ENCODE data around the gene RASAL2. TPM values are rescaled to one million over a fixed set of nuclear protein-coding genes. Genes with fewer than 3 reads are reported as not detected.

RASAL2 gene
- total and polyA plus RNA-seq, 2 of the 13 experiments (the other 11 are each of a cell fraction or from before 2014, with no cell fraction given), result 5.4 to 5.9 TPM

GRCh38 chr1:178241837-178242236, 147.9 kb downstream of the RASAL2 start (continued):
- TF ChIP-seq JARID2 (CRISPR knock-in tag; IDR thresholded peaks at IDR 0.05; ENCODE audit: insufficient replicate concordance) (no peak), ZBTB40 (IDR thresholded peaks at IDR 0.05) (no peak), ZBTB40 (CRISPR knock-in tag; IDR thresholded peaks at IDR 0.05) (no peak), ZNF263 (CRISPR knock-in tag; IDR thresholded peaks at IDR 0.05) (no peak)

- Histone ChIP-seq H4K20me1 (ENCODE audit: insufficient read depth, low read length) (no peaks in the 10 kb centered on the region), H3K9ac (ENCODE audit: insufficient read depth, low read depth, low read length) (no peak overlapping the region), H3K4me1 (ENCODE audit: insufficient read depth, low read length) (peaks cover 16% of the 10 kb centered on the region), H3K9me3 (ENCODE audit: low read length) (peaks cover 3% of the 10 kb centered on the region), H3K4me2 (ENCODE audit: low read depth, low read length) (no peak overlapping the region), H3K27ac (ENCODE audit: extremely low read length, insufficient read depth, low read length) (no peak overlapping the region), H3K36me3 (replicated peaks in 1 of 2; ENCODE audit: control insufficient read depth in 1 of 2, insufficient read depth in 2 of 2, low read length in 2 of 2) (no peaks in the 10 kb centered on the region), H3K79me2 (ENCODE audit: insufficient read depth, low read length) (no peaks in the 10 kb centered on the region), H2AFZ (ENCODE audit: low read length) (no peak overlapping the region), H3K4me3 (replicated peaks in 1 of 3; ENCODE audit: insufficient read depth in 1 of 3, low read depth in 2 of 3, low read length in 3 of 3) (no peak overlapping the region), H3K27me3 (ENCODE audit: control insufficient read depth in 1 of 2, insufficient read depth in 2 of 2, low read length in 2 of 2) (no peaks in the 10 kb centered on the region)
- in situ Hi-C loops (cut with HindIII; ENCODE audit: extremely low pct_ligation_motif_present, low pct_unique_long_range_greater_than_20kb), result no loop called here
- DNase-seq (ENCODE audit: low spot score), result no peak
- ChIA-PET POLR2A (no interaction called here), CTCF (ENCODE audit: low intra/inter-chr PET ratio, low total read pairs) (no interaction called here)
- intact Hi-C loops (cut with micrococcal nuclease; ENCODE audit: unreplicated experiment), result no loop called here
- WGBS (ENCODE audit: low lambda C conversion rate), result 100% methylated on average over 1 of the region's 1 CpG
- no peak for FAIRE-seq
- no TSS peak for BruUV-seq (replicated peaks)
- no peak for ATAC-seq
- TF ChIP-seq HNF1B (CRISPR knock-in tag; IDR thresholded peaks at IDR 0.05) (no peak), RAD51 (IDR thresholded peaks at IDR 0.05; ENCODE audit: borderline replicate concordance) (no peak), MLX (CRISPR knock-in tag; IDR thresholded peaks at IDR 0.05) (no peak), KDM5A (IDR thresholded peaks at IDR 0.05; ENCODE audit: borderline replicate concordance, low read length) (no peak), KDM1A (CRISPR knock-in tag; IDR thresholded peaks at IDR 0.05) (no peak), ZNF234 (CRISPR knock-in tag; conservative IDR thresholded peaks at IDR 0.05) (no peak)
Measured at GRCh38 chr1:178243119-178243518, 149.2 kb downstream of the RASAL2 start.

Data from HepG2 (cell line).